GM18505 (cell line): Measurements from ENCODE around the gene MYO5A.
"Not testable (repeated sequence)": the region's sequence is repeated elsewhere in the genome, so short reads cannot be mapped to it uniquely, and the experiment has no call there.

ENCODE experiments used
- ATAC-seq: cut with Tn5 transposase; IDR thresholded peaks from one replicate; pipeline ENCODE4 v1.9.1; 2021; ENCODE audit not compliant: unreplicated experiment
- POLR2A ChIP-seq: IDR thresholded peaks from 4 replicates; pipeline ENCODE4 v1.6.1; 2011; ENCODE audit warnings: borderline replicate concordance; ENCODE audit not compliant: insufficient read depth, insufficient read length; ENCODE audit errors: extremely low read depth

Gene MYO5A

GRCh38 chr15:52483707-52484106 is 45.0 kb downstream of the MYO5A start:
- no peak for ATAC-seq
- TF ChIP-seq POLR2A = no peak

GRCh38 chr15:52481915-52482314 is 46.8 kb downstream of the MYO5A start:
- ATAC-seq = peak; percentile 95
- no peak for TF ChIP-seq POLR2A

- no peak for ATAC-seq
- no peak for TF ChIP-seq POLR2A
Observed at GRCh38 chr15:52480990-52481389, 47.7 kb downstream of the MYO5A start.

- no peak for ATAC-seq
Observed at GRCh38 chr15:52466716-52467115, 62.0 kb downstream of the MYO5A start.

GRCh38 chr15:52466134-52466701 is 62.5 kb downstream of the MYO5A start:
- ATAC-seq = peak; percentile 94
- TF ChIP-seq POLR2A = peak; percentile 55

More at GRCh38 chr15:52466716-52467115, 62.0 kb downstream of the MYO5A start:
- no peak for TF ChIP-seq POLR2A

GRCh38 chr15:52464478-52464877 is 64.2 kb downstream of the MYO5A start:
- peak; percentile 52 for ATAC-seq
- no peak for TF ChIP-seq POLR2A

GRCh38 chr15:52464040-52464439 is 64.6 kb downstream of the MYO5A start:
- no peak for ATAC-seq
- TF ChIP-seq POLR2A = no peak

- ATAC-seq = no peak
- TF ChIP-seq POLR2A = no peak
Observed at GRCh38 chr15:52463638-52464037, 65.0 kb downstream of the MYO5A start.

GRCh38 chr15:52462806-52463360 is 65.8 kb downstream of the MYO5A start:
- TF ChIP-seq POLR2A = no peak
- no peak for ATAC-seq

GRCh38 chr15:52459701-52460100 is 69.0 kb downstream of the MYO5A start:
- ATAC-seq = not testable (repeated sequence)

- ATAC-seq = not testable (repeated sequence)
Observed at GRCh38 chr15:52459265-52459664, 69.4 kb downstream of the MYO5A start.

- TF ChIP-seq POLR2A = no peak
- no peak for ATAC-seq
Observed at GRCh38 chr15:52448011-52448890, 80.4 kb downstream of the MYO5A start.

- no peak for ATAC-seq
- TF ChIP-seq POLR2A = no peak
Observed at GRCh38 chr15:52445954-52446353, 82.7 kb downstream of the MYO5A start.

- no peak for TF ChIP-seq POLR2A
- no peak for ATAC-seq
Observed at GRCh38 chr15:52445553-52445952, 83.1 kb downstream of the MYO5A start.

GRCh38 chr15:52443205-52443604 is 85.5 kb downstream of the MYO5A start:
- ATAC-seq = not testable (repeated sequence)
